Head of caudate nucleus (tissue), 42 donors: Measurements from ENCODE around the gene NFE2.
A peak's percentile ranks its signal among the peaks of the same experiment; 100 is the strongest.

Experiments used
- DNase-seq, 42 donors: peaks; one replicate each; pipeline versions ENCODE4 v3.0.0 to v3.0.0-alpha.2; 2020 to 2021; ENCODE audit warnings: mixed read lengths in 7 of 42
- intact Hi-C: fragments of 100-400 bp; cut with DNase I; formaldehyde crosslinking; loops from one replicate; pipeline ENCODE4 v1.15.0; 2022

The NFE2 gene

GRCh38 chr12:54262403-54262925 lies 38.4 kb downstream of the NFE2 start:
- intact Hi-C loops = no loop called here

DNA sequence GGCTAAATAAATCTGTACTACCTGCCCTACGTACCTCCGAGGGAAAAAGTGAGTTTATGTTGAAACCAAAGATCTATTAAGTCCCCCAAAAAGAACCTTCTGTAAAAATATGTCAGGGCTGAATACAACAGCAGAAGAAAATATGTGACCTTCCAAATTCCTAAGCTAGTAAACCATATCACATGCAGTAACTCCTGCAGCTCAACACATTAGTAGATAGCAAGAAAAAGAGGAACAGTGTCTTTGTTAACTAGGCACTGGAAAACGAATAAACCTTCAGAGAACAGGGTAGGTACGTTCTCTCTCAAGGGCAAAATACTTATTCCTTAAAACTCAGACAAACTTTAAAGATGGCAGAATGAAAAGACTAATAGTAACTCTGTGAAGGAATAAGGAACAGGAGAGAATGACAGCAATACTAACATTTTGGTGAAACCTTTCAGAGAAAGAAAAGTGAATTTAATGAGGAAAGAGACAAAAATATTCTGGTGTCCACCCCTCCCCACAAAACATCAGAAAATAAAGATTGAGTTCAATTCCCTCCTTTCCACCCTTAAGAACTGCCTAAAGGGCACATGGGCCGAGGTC lies 38.9 kb downstream of the NFE2 start:
- intact Hi-C loops = no loop called here

More at GRCh38 chr12:54262403-54262925, 38.4 kb downstream of the NFE2 start:
- no peak for DNase-seq

GRCh38 chr12:54259194-54260011 lies 41.4 kb downstream of the NFE2 start:
- peak; percentile 68 to 95 (median 89) for DNase-seq
- intact Hi-C loops = no loop called here

More for the DNA sequence above, 38.9 kb downstream of the NFE2 start:
- no peak for DNase-seq

- peak in 3 of 42 donors; percentile 12 to 36 (median 17) for DNase-seq
- intact Hi-C loops = no loop called here
Measured at GRCh38 chr12:54258201-54258681, 42.6 kb downstream of the NFE2 start.

DNA sequence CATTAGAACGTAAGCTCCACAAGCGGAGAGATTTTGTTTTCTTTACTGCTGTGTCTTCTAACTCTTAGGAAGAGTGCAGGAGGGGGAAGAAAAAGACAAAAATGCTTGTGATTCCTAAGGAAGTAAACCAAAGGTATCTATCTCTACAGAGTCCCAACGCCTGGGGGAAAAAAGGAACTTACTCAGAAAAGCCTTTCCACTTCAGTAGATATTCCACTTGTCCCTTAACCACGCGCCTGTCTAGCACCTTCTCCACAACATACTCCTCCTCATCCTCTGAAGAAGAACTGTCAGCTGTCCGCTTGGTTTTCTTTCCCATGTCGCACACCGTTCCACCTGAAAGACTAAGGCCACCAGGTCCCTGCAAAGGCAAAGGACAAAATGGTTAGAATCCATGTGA lies 43.5 kb downstream of the NFE2 start:
- intact Hi-C loops = no loop called here
- DNase-seq = no peak

GRCh38 chr12:54253240-54253639 lies 47.6 kb downstream of the NFE2 start:
- intact Hi-C loops = no loop called here
- no peak for DNase-seq

- peak in 4 of 42 donors; percentile 14 to 51 (median 33) for DNase-seq
- intact Hi-C loops = no loop called here
Measured at GRCh38 chr12:54251667-54252284, 49.0 kb downstream of the NFE2 start.

DNA sequence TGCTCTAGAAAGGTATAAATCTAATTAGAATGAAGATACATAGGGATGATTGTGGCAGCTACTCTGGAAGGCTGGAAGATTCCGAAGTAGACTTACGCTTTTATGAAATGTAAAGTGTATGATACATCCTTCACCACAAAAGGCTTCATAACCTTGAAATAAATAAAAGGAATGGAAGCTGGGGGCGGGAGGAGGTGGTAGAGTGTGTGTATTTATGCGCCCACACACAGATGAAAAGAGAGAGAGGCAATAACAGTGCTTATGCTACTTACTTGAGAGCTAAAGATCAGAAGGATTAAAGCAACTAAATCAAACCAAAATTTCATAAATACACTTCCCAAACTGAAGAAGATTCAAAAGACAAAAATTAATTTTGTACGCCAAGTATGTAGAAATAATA lies 51.3 kb downstream of the NFE2 start:
- intact Hi-C loops = no loop called here
- DNase-seq = peak in 20 of 42 donors; percentile 18 to 58 (median 29)

DNA sequence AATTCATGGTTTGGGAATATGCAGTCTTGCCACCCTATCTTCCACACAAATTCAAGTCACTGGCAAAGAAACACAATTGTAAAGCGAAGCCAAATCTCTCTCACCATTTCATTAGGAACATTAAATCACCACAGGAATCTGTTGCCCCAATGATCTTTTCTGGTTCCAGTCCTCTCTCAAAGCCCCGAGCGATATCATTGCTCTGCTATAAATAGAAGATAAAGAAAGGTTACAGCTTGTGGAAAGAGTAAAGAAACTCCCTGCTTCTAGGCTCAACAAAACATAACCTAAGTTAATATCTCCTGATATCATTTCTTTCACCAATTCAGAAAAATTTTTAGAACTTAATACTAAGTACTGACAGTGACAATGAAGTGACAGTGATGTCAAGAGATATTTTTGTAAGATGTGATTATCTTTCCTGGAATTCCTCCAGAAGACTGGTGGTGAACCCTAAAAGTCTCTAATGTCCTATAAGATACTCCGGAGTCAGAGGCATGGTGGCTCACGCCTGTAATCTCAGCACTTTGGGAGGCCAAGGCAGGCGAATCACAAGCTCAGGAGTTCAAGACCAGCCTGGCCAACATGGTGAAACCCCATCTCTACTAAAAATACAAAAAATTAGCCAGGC lies 54.7 kb downstream of the NFE2 start:
- no peak for DNase-seq
- intact Hi-C loops = no loop called here
